Activated CD8-positive, alpha-beta memory T cell treated with anti-CD3 and anti-CD28 coated beads, Interleukin-2, amount 50 U/mL, for 1 hour (primary cell): Measurements from ENCODE around the gene LOXL4.

Experiments used
- DNase-seq: peaks from one replicate; pipeline ENCODE4 v3.0.0-alpha.2; 2020; ENCODE audit errors: extremely low read depth

The LOXL4 gene

GRCh38 chr10:98267894-98268693 lies at the start of gene LOXL4:
TSS of gene LOXL4 (minus strand) at chr10:98268194. CDS start at chr10:98263019, 5,175 bp downstream.
- DNase-seq: no peak

DNA sequence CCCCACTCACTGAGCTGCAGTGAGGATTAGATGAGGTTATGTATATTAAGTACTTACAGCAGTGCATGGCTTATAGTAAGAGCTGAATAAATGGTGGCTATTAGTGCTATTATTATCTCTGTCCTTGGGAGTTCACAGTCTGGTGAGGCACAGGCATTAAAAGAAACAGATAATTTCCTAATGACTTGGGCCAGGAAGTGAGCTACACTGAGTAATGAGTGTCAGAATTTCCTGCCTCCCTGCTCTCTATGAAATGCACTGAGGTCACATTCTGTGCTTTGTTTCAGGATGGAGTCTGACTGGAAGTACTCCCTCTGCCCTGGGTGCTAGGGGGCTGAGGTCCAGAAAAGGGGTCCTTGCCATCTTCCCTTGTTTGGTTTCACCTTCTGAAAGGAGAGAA lies 48.7 kb upstream of the LOXL4 start:
- DNase-seq: no peak

GRCh38 chr10:98316170-98316569 lies 48.2 kb upstream of the LOXL4 start:
- DNase-seq: no peak

GRCh38 chr10:98314532-98315284 lies 46.7 kb upstream of the LOXL4 start:
- DNase-seq: no peak

DNA sequence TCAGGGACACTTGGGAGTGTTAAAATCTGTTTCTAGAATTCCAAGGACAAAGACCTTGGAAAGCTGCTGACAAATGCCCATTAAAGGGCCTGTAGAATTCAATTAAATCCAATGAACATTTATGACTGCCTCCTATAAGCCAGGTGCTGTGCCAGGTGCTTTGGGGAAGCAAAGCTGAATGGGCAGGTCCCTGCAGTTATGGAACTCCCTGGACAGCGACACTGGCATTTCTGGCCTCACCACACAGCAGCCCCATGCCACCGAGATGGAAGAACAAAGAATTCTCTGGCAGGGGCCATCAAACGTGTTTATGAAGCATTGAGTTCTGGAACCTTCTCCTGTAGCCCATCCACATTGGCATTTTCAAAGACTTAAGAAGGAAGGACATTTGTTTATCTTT lies 45.6 kb upstream of the LOXL4 start:
- DNase-seq: no peak

GRCh38 chr10:98312822-98313221 lies 44.8 kb upstream of the LOXL4 start:
- no peak for DNase-seq

GRCh38 chr10:98312349-98312748 lies 44.4 kb upstream of the LOXL4 start:
- DNase-seq: no peak

DNA sequence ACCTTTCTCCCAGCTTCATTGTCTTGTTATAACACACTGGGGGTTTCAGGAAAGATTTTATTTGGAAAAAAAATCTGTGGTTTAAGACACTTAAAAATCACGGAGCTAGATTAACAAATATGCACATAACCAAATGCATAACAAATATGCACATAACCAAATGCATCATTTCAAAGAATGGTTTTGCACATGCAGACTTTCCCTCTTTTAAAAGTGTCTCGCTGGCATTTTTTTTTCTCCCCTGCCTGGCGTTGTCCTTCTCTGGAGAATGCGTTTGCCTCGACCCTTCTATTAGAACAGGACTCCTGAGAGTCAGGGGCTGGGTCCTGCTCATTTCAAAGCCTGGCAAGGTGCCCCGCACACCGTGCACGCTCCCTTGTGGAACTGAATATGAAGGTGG lies 42.7 kb upstream of the LOXL4 start:
- DNase-seq: no peak

DNA sequence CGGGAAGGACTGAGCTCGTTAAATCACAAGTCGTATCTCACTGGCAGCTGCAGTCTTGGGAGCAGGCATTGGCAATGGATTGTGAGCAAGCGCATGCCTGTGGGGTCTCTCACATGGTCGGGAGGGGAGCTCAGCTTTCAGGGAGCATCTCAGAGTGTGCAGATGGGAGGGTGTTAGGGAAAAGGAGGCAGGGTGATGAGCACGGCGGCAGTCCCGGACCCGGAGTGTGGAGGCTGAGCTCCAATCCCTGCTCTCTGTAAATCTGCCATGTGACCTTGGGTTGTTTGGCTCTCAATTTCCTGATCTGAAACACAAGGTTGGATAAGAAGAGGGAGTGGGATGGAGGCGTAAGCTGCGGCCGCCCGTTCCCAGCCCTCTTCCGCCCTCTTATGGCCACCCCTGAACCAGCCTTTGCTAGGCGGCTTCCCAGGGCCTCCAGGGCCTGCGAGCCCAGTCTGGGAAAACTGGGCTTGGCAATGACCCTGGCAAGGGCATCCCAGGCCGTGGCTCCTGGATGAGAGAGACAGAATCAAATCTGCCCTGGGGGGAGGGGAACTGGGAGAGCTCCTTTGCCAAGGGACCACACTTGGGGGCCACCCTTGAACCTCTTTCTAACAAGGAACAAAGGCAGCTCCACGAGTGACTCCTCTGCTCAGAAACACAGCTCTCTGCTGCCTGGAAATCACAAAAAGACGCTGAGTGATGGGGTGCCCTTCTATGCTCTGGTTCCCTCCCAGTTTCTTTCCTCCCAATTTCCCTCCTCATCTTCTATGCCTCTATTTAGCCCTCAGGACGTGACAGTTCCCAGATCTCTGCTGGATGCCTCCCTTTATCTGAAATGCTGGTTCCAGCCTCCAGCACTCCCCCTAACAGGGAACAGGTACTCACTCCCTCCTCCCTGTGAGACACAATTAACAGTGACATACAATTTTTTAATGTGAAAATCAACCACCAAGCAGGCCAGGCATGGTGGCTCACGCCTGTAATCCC lies 41.7 kb upstream of the LOXL4 start:
- no peak for DNase-seq

- DNase-seq: no peak
These were observed 40.8 kb upstream of the LOXL4 start for GRCh38 chr10:98308669-98309365.

DNA sequence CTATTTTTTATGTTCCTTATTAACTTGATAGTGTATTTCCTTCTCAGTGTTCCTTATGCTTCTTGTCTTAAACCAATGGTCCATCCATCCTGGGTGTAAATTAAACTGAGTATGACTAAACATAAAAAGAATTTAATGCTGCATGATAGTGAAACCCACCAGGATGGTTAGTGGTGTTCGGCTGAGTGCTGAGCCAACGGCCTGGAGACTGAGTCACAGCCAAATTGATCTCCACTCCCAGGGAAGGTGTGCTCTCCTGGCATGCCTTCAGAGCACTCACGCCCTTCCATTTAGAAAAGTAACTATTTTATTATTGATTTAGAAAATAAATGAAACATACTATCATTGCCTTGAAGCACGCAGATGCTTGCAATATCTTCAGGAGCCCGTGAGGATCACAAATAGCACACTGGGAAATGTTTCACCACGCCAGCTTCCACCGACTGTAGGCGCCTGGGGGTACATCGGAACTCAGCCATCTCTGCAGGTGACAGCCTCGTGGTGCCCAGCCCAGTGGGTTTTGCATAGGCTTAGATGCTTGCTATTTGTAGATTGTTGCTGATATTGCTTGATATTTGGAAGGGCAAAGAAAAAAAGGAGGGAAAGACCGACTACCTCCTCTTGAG lies 40.0 kb upstream of the LOXL4 start:
- no peak for DNase-seq

GRCh38 chr10:98306501-98306900 lies 38.5 kb upstream of the LOXL4 start:
- DNase-seq: no peak

DNA sequence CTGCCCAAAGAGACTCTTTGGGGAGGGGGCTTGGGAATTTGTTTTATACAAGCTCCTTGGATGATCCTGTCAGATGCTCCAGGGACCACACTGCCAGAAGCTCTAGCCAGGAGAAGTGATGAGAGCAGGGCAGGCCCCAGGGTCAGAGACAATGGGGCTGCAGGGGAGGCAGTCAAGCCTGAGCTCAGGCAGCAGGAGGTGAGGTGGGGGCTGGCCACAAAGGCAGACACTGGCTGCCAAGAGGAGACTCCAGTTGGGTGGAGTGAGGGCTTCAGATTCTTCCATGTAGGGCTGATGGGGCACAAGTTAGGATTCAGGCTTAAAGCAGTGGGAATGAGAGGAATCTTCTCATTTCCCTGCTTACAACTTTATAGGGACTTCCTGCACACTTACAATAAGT lies 35.6 kb upstream of the LOXL4 start:
- DNase-seq: no peak

DNA sequence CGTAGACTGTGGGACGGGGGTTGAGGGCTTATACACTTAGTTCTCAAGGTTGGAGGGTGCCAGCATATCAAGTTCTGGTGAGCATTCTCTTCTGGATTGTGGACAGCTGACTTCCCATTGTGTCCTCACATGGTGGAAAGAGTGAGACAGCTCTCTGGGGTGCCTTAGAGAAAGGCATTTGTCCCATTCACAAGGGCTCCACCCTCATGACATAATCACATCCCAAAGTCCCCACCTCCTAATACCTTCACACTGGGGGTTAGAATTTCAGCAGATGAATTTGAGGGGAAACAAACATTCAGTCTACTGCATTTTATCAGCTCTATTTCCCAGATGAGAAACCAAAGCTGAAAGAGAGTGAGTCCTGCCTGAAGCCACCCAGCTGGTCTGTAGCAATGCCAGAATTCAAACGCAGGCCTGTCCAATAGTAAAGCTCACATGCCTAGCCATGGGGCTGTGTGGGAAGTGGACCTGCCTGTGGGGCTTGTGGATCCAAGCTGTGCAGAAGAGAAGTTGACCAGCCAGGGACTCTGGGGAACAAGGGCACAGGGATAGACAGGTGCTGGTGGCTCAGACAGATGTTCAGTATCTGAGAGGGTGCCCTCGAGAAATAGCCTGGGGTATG lies 34.9 kb upstream of the LOXL4 start:
- DNase-seq: no peak

- no peak for DNase-seq
These were observed 33.8 kb upstream of the LOXL4 start for GRCh38 chr10:98301664-98302319.

- DNase-seq: no peak
These were observed 32.7 kb upstream of the LOXL4 start for GRCh38 chr10:98300526-98301229.

DNA sequence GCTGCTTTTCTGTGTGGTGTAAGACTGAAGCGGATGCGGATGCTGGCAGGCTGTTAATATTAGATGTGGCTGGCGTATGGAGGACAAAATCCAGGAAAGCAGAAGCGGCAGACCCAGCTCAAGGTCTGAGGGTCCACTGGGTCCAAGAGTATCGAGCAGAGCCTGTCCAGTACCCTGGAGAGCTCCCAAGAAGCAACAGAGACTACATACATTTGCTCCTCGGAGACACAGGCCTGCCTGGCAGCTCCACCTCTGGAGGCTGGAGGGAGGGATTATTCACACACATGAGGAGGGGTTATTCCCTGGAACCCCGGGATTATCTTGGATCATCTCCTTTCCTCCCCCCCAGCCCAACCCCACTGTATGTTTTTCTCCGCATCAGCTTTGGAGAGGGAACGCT lies 31.3 kb upstream of the LOXL4 start:
- DNase-seq: no peak

GRCh38 chr10:98296524-98296923 lies 28.5 kb upstream of the LOXL4 start:
- DNase-seq: no peak

DNA sequence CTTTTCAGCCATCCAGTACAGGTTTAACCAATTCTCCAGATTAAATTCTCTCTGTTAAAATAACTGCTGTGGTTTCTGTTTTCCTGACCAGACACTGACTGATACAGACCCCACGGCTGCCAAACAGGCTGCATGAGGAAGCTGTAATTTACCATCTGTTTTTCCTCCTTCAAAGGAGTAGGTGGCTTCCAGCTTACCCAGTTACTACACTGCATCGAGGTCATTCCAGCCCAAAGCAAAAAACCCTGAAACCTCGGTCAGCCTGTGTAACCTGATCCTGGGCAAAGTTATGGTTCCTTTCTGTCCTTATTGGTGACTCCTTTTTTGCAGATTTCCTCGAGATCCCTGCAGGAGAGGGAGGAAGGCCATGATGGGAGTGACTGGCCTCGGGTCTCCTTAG lies 27.9 kb upstream of the LOXL4 start:
- DNase-seq: no peak
